HTR-8/SVneo (cell line): Measurements from ENCODE around the gene MS4A4E.
"Not testable (repeated sequence)": the region's sequence is repeated elsewhere in the genome, so short reads cannot be mapped to it uniquely, and the experiment has no call there.

Source experiments
- DNase-seq: peaks from one replicate; pipeline ENCODE4 v3.0.0; 2011; ENCODE audit warnings: low spot score, mixed read lengths; ENCODE audit not compliant: insufficient read length
- FAIRE-seq: peaks from 2 replicates; lab custom pipeline; 2011; peaks lifted over from hg19 to GRCh38; lab: Jason Lieb, UNC

Gene MS4A4E

DNA sequence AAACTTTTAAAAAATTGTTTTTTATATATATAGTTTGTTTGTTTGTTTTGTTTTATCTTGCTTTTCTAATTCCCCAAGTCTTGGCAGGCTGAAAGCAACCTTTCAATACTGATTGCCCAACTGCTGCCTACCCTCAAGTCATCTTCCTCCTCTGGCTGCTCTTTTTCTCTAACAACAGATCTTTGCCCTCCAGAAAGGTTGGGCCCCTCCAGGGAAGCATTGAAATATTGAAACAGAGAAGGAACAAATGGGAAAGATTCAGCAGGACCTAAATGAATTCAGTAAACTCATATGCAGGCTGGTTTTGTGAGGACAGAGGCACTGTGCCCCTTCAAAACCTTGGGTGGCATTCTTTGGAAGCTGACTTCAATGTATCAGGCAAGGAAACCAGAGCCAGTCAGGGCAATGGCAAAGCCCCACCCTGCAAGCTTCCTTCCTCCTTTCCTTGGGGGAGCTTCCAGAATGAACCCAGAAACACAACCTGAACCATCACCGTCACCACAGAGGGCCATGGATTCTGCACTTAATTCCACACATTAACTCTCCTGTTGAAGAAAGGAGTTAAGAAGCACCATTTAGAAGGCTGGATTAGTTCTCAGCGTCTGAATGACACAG is 59.2 kb downstream of the MS4A4E start:
- FAIRE-seq (no peak), DNase-seq (no peak)

GRCh38 chr11:60182541-60183330 is 60.2 kb downstream of the MS4A4E start, which contains the start of gene MS4A6A:
MS4A6A (minus strand) TSS chr11:60183083; CDS start chr11:60181727, 1,356 bp downstream.
- no peak for DNase-seq
- no peak for FAIRE-seq

GRCh38 chr11:60175860-60176275 is 67.1 kb downstream of the MS4A4E start:
- DNase-seq (no peak), FAIRE-seq (no peak)

GRCh38 chr11:60172011-60172410 is 70.9 kb downstream of the MS4A4E start:
- FAIRE-seq (no peak), DNase-seq (no peak)

- FAIRE-seq = no peak
- no peak for DNase-seq
These were observed 72.4 kb downstream of the MS4A4E start for GRCh38 chr11:60170566-60170965.

DNA sequence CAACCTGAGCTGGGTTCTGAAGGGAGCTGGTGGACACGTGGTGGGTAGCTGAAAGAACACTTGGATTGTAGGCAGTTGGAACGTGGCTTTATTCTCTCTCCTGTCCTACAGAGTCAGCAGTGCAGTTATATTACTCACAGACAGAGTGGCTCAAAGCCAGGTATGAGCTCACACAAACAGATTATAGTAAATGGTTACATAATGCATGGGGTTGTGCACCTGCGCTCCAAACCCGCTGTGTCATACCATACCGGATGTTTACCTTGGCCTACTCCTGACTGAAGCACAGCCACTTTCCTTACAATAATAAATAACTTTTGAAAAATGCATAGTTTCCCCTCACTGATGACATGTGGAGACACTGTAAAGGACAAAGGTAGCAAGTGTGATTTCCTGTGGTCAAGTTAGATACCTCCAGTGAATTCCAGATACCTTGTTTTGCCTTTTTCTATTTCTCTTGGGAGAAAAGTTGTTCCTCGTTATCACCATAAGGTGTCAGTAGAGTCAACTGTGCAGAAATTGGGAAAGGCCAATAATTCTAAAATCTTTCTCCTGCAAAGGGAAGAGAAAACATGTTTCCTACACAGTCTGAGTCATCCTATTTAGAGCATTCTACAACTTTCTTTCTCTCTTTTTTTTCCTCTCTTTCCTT is 73.5 kb downstream of the MS4A4E start:
- DNase-seq (no peak), FAIRE-seq (no peak)

GRCh38 chr11:60168306-60168705 is 74.6 kb downstream of the MS4A4E start:
- DNase-seq (no peak), FAIRE-seq (no peak)

DNA sequence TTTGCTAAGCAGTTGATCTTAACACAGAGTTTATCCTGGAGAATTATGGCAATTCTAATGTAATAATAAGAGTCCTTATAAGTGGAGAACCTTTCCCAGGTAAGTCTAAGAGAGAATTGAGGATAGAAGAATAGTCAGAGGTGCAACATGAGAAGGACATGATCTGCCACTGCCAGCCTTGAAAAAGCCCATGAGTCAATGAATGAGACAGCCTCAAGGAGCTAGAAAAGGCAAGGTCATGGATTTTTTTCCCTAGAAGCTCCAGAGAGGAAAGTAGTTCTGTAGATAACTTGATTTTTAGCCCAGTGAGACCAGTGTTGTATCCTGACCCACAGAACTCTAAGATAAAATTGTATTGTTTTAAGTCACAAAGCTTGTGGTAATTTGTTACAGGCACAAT is 77.0 kb downstream of the MS4A4E start:
- DNase-seq (no peak), FAIRE-seq (no peak)

DNA sequence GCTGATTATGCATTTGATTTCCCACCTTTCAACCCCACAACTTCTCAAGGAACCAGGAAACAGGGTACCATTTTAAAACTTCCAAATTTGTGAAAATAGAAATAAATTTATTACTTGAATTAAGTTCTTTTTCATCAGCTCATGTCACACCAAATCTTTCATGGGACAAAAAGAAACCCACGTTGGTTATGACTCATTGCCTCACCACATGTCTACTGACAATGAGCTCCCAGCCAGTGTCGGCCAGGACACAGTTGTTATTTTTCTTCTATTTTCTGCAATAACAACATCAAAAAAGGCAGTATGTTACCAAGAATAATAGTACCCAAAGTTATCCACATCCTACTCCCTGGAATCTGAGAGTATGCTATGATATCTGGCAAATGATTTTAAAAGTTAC is 77.4 kb downstream of the MS4A4E start:
- FAIRE-seq (no peak), DNase-seq (no peak)

GRCh38 chr11:60164550-60165075 is 78.3 kb downstream of the MS4A4E start:
- DNase-seq (no peak), FAIRE-seq (no peak)

GRCh38 chr11:60161766-60162165 is 81.2 kb downstream of the MS4A4E start:
- DNase-seq = no peak
- FAIRE-seq = no peak

GRCh38 chr11:60161107-60161506 is 81.8 kb downstream of the MS4A4E start:
- FAIRE-seq = no peak

DNA sequence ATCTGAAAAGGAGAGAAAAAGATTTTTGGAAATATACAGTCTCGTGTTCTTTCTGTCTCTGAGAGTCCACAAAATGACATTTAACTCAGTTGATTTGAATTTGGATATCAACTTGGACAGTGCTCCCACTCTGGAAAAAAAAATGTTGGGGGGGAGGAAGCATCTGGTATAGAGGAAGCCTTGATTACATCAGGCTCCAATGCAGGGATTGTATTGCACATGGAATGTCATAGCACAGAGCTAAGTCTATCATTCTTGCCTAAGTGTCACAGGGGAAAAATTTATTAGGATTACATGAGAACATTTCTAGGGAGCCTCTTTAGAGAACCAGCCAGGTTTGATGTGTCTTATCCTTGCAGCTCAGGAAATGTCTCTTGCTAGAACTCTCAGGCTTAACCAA is 83.1 kb downstream of the MS4A4E start:
- DNase-seq (no peak), FAIRE-seq (no peak)

More at GRCh38 chr11:60161107-60161506, 81.8 kb downstream of the MS4A4E start:
- DNase-seq = no peak

GRCh38 chr11:60159284-60159683 is 83.7 kb downstream of the MS4A4E start:
- FAIRE-seq (no peak), DNase-seq (no peak)

DNA sequence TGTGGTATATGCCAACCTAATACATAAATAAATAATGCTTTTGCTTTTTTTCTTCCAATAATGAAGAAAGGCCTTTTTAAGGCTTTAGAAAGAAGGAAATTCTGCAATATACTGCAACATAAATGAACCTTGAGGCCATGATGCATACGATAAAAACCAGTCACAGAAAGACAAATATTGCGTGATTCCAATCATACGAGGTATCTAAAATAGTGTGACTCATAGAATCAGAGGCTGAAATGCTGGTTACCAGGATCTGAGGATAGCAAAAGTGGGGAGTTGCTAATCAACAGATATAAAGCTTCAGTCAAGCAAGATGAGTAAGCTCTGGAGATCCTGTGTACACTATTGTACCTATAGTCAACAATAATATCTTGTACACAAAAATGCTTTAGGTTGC is 84.3 kb downstream of the MS4A4E start:
- no peak for FAIRE-seq
- DNase-seq = no peak

- no peak for FAIRE-seq
- no peak for DNase-seq
These were observed 87.0 kb downstream of the MS4A4E start for GRCh38 chr11:60155931-60156330.

DNA sequence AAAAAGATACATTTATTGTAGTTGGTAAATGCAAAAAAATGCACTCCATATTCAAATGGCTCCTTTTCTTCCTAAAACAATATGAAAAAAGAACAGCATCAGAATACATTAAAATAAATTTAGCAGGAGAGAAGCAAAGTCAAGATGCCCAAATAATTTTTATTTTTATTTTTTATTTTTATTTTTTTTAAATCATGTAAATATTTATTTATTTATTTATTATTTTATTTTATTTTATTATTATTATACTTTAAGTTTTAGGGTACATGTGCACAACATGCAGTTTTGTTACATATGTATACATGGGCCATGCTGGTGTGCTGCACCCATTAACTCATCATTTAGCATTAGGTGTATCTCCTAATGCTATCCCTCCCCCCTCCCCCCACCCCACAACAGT is 90.2 kb downstream of the MS4A4E start:
- not testable (repeated sequence) for DNase-seq, FAIRE-seq

- DNase-seq (no peak), FAIRE-seq (no peak)
These were observed 92.7 kb downstream of the MS4A4E start for GRCh38 chr11:60150279-60150678.
